Mesendoderm (in vitro differentiated cells): ENCODE data around the gene BRD8.

Experiments
- DNase-seq: peaks from one replicate; pipeline ENCODE4 v3.0.0; 2013
- H2AK5ac ChIP-seq: 2 replicates; pipeline ENCODE4 v1.6.1; 2013; ENCODE audit warnings: low read length, inconsistent platforms
- H2BK120ac ChIP-seq: 2 replicates; pipeline ENCODE4 v1.6.1; 2013; ENCODE audit warnings: low read depth, mild to moderate bottlenecking, low read length, moderate library complexity, mixed read lengths
- H2BK15ac ChIP-seq: replicated peaks from 2 replicates; pipeline ENCODE4 v1.6.1; 2013; ENCODE audit warnings: low read depth, mild to moderate bottlenecking, moderate library complexity
- H2BK5ac ChIP-seq: 2 replicates; pipeline ENCODE4 v1.6.1; 2013; ENCODE audit warnings: low read length, inconsistent platforms
- H3K18ac ChIP-seq: 2 replicates; pipeline ENCODE4 v1.6.1; 2013; ENCODE audit warnings: mild to moderate bottlenecking, low read length, mixed read lengths
- H3K23ac ChIP-seq: one replicate; pipeline ENCODE4 v1.6.1; 2013; ENCODE audit warnings: low read length
- H3K27ac ChIP-seq: 2 replicates; pipeline ENCODE4 v1.5.1; 2013; ENCODE audit warnings: low read depth, mild to moderate bottlenecking, inconsistent platforms, low read length, moderate library complexity
- H3K27me3 ChIP-seq: 2 replicates; pipeline ENCODE4 v1.6.1; 2013; ENCODE audit warnings: low read length, control low read depth, mild to moderate bottlenecking, inconsistent platforms; ENCODE audit not compliant: insufficient read depth, poor library complexity
- H3K36me3 ChIP-seq: 2 replicates; pipeline ENCODE4 v1.6.1; 2013; ENCODE audit warnings: low read length, inconsistent platforms; ENCODE audit not compliant: control insufficient read depth, insufficient read depth
- H3K4ac ChIP-seq: one replicate; pipeline ENCODE4 v1.6.1; 2013; ENCODE audit warnings: low read depth, mild to moderate bottlenecking, low read length, moderate library complexity
- H3K4me1 ChIP-seq: 2 replicates; pipeline ENCODE4 v1.6.1; 2013; ENCODE audit warnings: low read depth, low read length, inconsistent platforms; ENCODE audit not compliant: control insufficient read depth
- H3K4me2 ChIP-seq: 2 replicates; pipeline ENCODE4 v1.6.1; 2013; ENCODE audit warnings: low read length
- H3K4me3 ChIP-seq: 2 replicates; pipeline ENCODE4 v1.5.1; 2013; ENCODE audit warnings: mild to moderate bottlenecking, low read length
- H3K56ac ChIP-seq: one replicate; pipeline ENCODE4 v1.6.1; 2013; ENCODE audit warnings: low read length
- H3K79me1 ChIP-seq: 2 replicates; pipeline ENCODE4 v1.6.1; 2013; ENCODE audit warnings: low read length, inconsistent platforms
- H3K79me2 ChIP-seq: 2 replicates; pipeline ENCODE4 v1.6.1; 2013; ENCODE audit warnings: mild to moderate bottlenecking, low read length; ENCODE audit not compliant: control insufficient read depth, insufficient read depth
- H3K9ac ChIP-seq: 2 replicates; pipeline ENCODE4 v1.6.1; 2013; ENCODE audit warnings: low read length, inconsistent platforms
- H4K5ac ChIP-seq: one replicate; pipeline ENCODE4 v1.6.1; 2013; ENCODE audit warnings: low read length
- H4K8ac ChIP-seq: one replicate; pipeline ENCODE4 v1.6.1; 2013; ENCODE audit warnings: low read depth, mild to moderate bottlenecking, control low read depth, low read length, moderate library complexity
- WGBS: extraction: QIAGEN DNeasy Blood & Tissue Kit; methylation state at CpG from one replicate; pipeline ENCODE4 v1.1.7; 2013; ENCODE audit warnings: low lambda C conversion rate, missing lambda C conversion rate; ENCODE audit not compliant: insufficient coverage; ENCODE audit errors: extremely low coverage; 5-methylcytosine and 5-hydroxymethylcytosine counted together

The BRD8 gene

GRCh38 chr5:138179277-138179857, 937 bp upstream of the BRD8 start:
- Histone ChIP-seq H3K36me3 (peaks cover 22% of the 10 kb centered on the region), H3K4me2 (peak overlapping the region; percentile 46), H2BK15ac (no peak overlapping the region), H2BK120ac (no peak overlapping the region), H3K56ac (peak overlapping the region; percentile 96), H3K79me2 (peaks cover 19% of the 10 kb centered on the region), H3K23ac (peak overlapping the region; percentile 55), H2BK5ac (peak overlapping the region; percentile 41), H3K18ac (peak overlapping the region; percentile 0), H3K79me1 (peaks cover 9% of the 10 kb centered on the region), H4K8ac (no peak overlapping the region), H3K27me3 (no peaks in the 10 kb centered on the region), H3K4me3 (peak overlapping the region; percentile 86), H3K4me1 (peaks cover 4% of the 10 kb centered on the region), H3K27ac (peak overlapping the region; percentile 5), H3K9ac (peak overlapping the region; percentile 85), H2AK5ac (no peak overlapping the region), H4K5ac (peak overlapping the region; percentile 41), H3K4ac (peak overlapping the region; percentile 61)
- WGBS: no CpG with 5 or more reads among the region's 23 CpGs
- DNase-seq: peak; percentile 41

DNA sequence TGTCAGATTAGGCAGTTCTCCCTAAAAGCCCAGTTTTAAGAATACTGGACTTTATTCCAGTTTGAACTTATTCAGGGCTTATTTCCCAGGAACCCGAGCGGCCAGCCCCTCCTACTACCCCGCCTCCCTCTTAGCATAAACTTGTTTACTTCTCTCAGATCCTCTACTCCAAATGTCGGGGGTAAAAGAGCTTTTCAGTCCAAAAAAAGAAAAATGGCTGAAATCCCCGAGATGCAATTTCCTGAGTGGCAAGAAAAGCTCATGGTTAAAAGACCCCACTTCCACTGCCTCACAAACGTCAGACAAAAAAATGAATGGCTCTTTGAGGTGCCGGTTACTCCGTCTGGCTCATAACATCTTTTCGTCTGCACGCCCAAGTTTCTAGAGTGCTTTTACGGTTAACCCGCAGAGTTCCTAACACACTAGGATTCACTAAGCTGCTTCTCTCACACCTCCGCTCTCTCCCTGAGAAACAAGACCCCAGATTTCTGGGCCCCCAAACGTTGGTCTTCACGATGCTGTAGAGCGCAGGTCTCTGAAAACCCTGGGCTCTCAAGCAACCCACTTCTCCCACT, 402 bp downstream of the BRD8 start:
- H3K4me3 ChIP-seq: peak overlapping the region; percentile 95
- H3K4me1 ChIP-seq: peaks cover 4% of the 10 kb centered on the region
- WGBS: no CpG with 5 or more reads among the region's 16 CpGs
- peak overlapping the region; percentile 65 for H3K18ac ChIP-seq
- H3K23ac ChIP-seq: no peak overlapping the region
- H3K27ac ChIP-seq: no peak overlapping the region
- H2BK15ac ChIP-seq: no peak overlapping the region
- no peaks in the 10 kb centered on the region for H3K27me3 ChIP-seq
- H3K36me3 ChIP-seq: peaks cover 12% of the 10 kb centered on the region
- peak overlapping the region; percentile 74 for H3K4me2 ChIP-seq
- no peak overlapping the region for H2AK5ac ChIP-seq
- no peak overlapping the region for H4K5ac ChIP-seq
- H3K9ac ChIP-seq: peak overlapping the region; percentile 96
- H3K79me2 ChIP-seq: peaks cover 19% of the 10 kb centered on the region
- H2BK120ac ChIP-seq: no peak overlapping the region
- no peak overlapping the region for H4K8ac ChIP-seq
- peak overlapping the region; percentile 96 for H3K56ac ChIP-seq
- H3K4ac ChIP-seq: no peak overlapping the region
- peaks cover 9% of the 10 kb centered on the region for H3K79me1 ChIP-seq
- DNase-seq: peak; percentile 36
- peak overlapping the region; percentile 73 for H2BK5ac ChIP-seq

DNA sequence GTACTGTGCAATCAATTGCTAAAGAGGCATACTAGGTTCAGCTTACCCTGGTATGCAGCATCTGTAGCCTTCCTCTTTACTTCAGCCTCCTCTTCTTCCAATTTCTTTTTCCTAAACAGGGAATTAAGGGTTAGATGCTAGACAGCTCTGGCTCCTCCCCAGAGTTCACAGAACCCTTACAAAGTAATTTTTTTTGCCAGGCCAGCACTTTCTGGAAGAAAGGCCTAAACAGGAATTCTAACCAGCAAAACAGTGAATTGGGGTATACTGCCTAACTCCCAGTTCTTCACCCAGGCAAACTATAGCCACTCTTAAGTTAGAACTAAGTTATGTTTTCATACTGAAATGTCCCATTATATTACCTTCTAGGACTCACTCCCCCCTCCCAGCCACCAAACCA, 8.1 kb downstream of the BRD8 start:
- no peak overlapping the region for H2BK5ac ChIP-seq

GRCh38 chr5:138169124-138169523, 9.3 kb downstream of the BRD8 start:
- WGBS: no CpG with 5 or more reads among the region's 5 CpGs
- H3K36me3 ChIP-seq: peaks cover 21% of the 10 kb centered on the region

More for the DNA sequence above, 8.1 kb downstream of the BRD8 start:
- Histone ChIP-seq H2BK120ac (no peak overlapping the region), H3K18ac (no peak overlapping the region), H3K9ac (no peak overlapping the region), H3K79me2 (no peaks in the 10 kb centered on the region), H3K36me3 (peaks cover 15% of the 10 kb centered on the region), H3K4ac (no peak overlapping the region), H3K27me3 (no peaks in the 10 kb centered on the region), H4K8ac (no peak overlapping the region), H3K79me1 (no peaks in the 10 kb centered on the region), H2AK5ac (no peak overlapping the region), H2BK15ac (no peak overlapping the region), H4K5ac (no peak overlapping the region), H3K4me3 (no peak overlapping the region), H3K56ac (no peak overlapping the region), H3K27ac (no peak overlapping the region), H3K4me2 (no peak overlapping the region), H3K4me1 (no peaks in the 10 kb centered on the region), H3K23ac (no peak overlapping the region)
- no peak for DNase-seq

GRCh38 chr5:138163721-138164120, 14.7 kb downstream of the BRD8 start:
- no peaks in the 10 kb centered on the region for H3K79me2 ChIP-seq

More at GRCh38 chr5:138169124-138169523, 9.3 kb downstream of the BRD8 start:
- no peak overlapping the region for H2BK5ac ChIP-seq
- H3K79me2 ChIP-seq: no peaks in the 10 kb centered on the region
- no peak overlapping the region for H3K9ac ChIP-seq
- H3K4ac ChIP-seq: no peak overlapping the region
- no peak overlapping the region for H3K56ac ChIP-seq
- H3K79me1 ChIP-seq: peaks cover 1% of the 10 kb centered on the region
- no peak overlapping the region for H3K27ac ChIP-seq
- H3K27me3 ChIP-seq: no peaks in the 10 kb centered on the region
- H3K4me2 ChIP-seq: no peak overlapping the region
- H3K18ac ChIP-seq: no peak overlapping the region
- no peak overlapping the region for H4K5ac ChIP-seq
- no peaks in the 10 kb centered on the region for H3K4me1 ChIP-seq
- no peak overlapping the region for H2BK15ac ChIP-seq
- H2BK120ac ChIP-seq: no peak overlapping the region
- H4K8ac ChIP-seq: no peak overlapping the region
- no peak overlapping the region for H3K23ac ChIP-seq
- no peak overlapping the region for H3K4me3 ChIP-seq
- DNase-seq: no peak
- no peak overlapping the region for H2AK5ac ChIP-seq

GRCh38 chr5:138160706-138161105, 17.7 kb downstream of the BRD8 start:
- Histone ChIP-seq H3K27ac (no peak overlapping the region), H3K4me2 (no peak overlapping the region), H3K4ac (no peak overlapping the region), H3K9ac (no peak overlapping the region), H2BK15ac (no peak overlapping the region), H3K23ac (no peak overlapping the region), H4K5ac (no peak overlapping the region), H3K4me1 (no peaks in the 10 kb centered on the region), H3K79me2 (no peaks in the 10 kb centered on the region), H3K79me1 (peaks cover 1% of the 10 kb centered on the region), H3K18ac (no peak overlapping the region), H3K36me3 (peaks cover 33% of the 10 kb centered on the region), H3K4me3 (no peak overlapping the region), H3K56ac (no peak overlapping the region), H2AK5ac (no peak overlapping the region), H2BK120ac (no peak overlapping the region), H3K27me3 (no peaks in the 10 kb centered on the region), H2BK5ac (no peak overlapping the region), H4K8ac (no peak overlapping the region)
- DNase-seq: no peak
- no CpG with 5 or more reads among the region's 4 CpGs for WGBS

More at GRCh38 chr5:138163721-138164120, 14.7 kb downstream of the BRD8 start:
- no peak overlapping the region for H2AK5ac ChIP-seq
- H3K23ac ChIP-seq: no peak overlapping the region
- H3K4ac ChIP-seq: no peak overlapping the region
- H3K79me1 ChIP-seq: peaks cover 1% of the 10 kb centered on the region
- no peak overlapping the region for H3K27ac ChIP-seq
- no peak overlapping the region for H3K4me3 ChIP-seq
- H3K56ac ChIP-seq: no peak overlapping the region
- DNase-seq: no peak
- H2BK15ac ChIP-seq: no peak overlapping the region
- no peak overlapping the region for H4K8ac ChIP-seq
- H3K27me3 ChIP-seq: no peaks in the 10 kb centered on the region
- no peak overlapping the region for H3K18ac ChIP-seq
- no peak overlapping the region for H2BK120ac ChIP-seq
- no peak overlapping the region for H4K5ac ChIP-seq
- no peaks in the 10 kb centered on the region for H3K4me1 ChIP-seq
- no peak overlapping the region for H2BK5ac ChIP-seq
- peaks cover 31% of the 10 kb centered on the region for H3K36me3 ChIP-seq
- H3K9ac ChIP-seq: no peak overlapping the region
- no peak overlapping the region for H3K4me2 ChIP-seq
